ENCODE measurements around the gene ARMC3.

ARMC3 gene

GRCh38 chr10:23016636-23017035, 88.8 kb downstream of the ARMC3 start:
- Histone ChIP-seq H3K27me3 (no peaks in the 10 kb centered on the region), H3K4me1 (no peaks in the 10 kb centered on the region), H3K36me3 (no peaks in the 10 kb centered on the region), H3K9me3 (no peaks in the 10 kb centered on the region), H3K4me3 (ENCODE audit: low read depth, low read length) (no peak overlapping the region)
- TF ChIP-seq CTCF (IDR thresholded peaks at IDR 0.05; ENCODE audit: low read depth, low read length): no peak
- no peak for DNase-seq

DNA sequence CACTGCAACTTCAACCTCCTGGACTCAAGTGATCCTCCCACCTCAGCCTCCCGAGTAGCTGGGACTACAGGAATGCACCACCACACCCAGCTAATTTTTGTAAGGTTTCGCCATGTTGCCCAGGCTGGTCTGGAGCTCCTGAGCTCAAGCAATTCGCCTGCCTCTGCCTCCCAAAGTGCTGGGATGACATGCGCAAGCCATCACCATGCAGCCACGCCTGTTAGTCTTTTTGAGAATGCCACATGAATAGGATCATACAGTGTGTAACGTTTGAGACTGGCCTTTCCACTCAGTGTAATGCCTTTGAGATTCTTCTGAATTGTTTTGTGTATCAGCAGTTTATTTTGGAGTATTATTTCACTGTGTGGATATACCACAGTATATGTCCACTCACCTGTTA, 91.8 kb downstream of the ARMC3 start:
- Histone ChIP-seq H3K4me3 (ENCODE audit: low read depth, low read length) (no peak overlapping the region), H3K27me3 (no peaks in the 10 kb centered on the region), H3K36me3 (no peaks in the 10 kb centered on the region), H3K9me3 (no peaks in the 10 kb centered on the region), H3K4me1 (no peaks in the 10 kb centered on the region)
- no peak for TF ChIP-seq CTCF (IDR thresholded peaks at IDR 0.05; ENCODE audit: low read depth, low read length)
- no peak for DNase-seq

DNA sequence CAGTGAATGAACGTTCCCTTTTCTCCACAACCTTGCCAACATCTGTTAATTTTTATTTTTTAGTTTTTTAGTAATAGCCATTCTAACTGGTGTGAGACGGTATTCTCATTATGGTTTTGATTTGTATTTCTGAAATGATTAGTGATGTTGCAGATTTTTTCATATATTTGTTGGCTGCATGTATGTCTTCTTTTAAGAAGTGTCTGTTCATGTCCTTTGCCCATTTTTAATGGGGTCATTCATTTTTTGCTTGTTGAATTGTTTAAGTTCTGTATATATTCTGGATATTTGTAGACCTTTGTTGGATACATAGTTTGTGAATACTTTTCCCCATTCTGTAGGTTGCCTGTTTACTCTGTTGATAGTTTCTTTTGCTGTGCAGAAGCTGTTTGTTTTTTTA, 93.6 kb downstream of the ARMC3 start:
- no peak overlapping the region for H3K4me3 ChIP-seq (ENCODE audit: low read depth, low read length)
- no peaks in the 10 kb centered on the region for H3K36me3 ChIP-seq
- TF ChIP-seq CTCF (IDR thresholded peaks at IDR 0.05; ENCODE audit: low read depth, low read length): no peak
- no peaks in the 10 kb centered on the region for H3K4me1 ChIP-seq
- H3K9me3 ChIP-seq: no peaks in the 10 kb centered on the region
- peaks cover 6% of the 10 kb centered on the region for H3K27me3 ChIP-seq
- DNase-seq: no peak

GRCh38 chr10:23024002-23024401, 96.1 kb downstream of the ARMC3 start:
- H3K36me3 ChIP-seq: no peaks in the 10 kb centered on the region
- H3K9me3 ChIP-seq: no peaks in the 10 kb centered on the region
- H3K4me1 ChIP-seq: no peaks in the 10 kb centered on the region
- no peak overlapping the region for H3K4me3 ChIP-seq (ENCODE audit: low read depth, low read length)
- DNase-seq: no peak
- TF ChIP-seq CTCF (IDR thresholded peaks at IDR 0.05; ENCODE audit: low read depth, low read length): no peak
- peaks cover 22% of the 10 kb centered on the region for H3K27me3 ChIP-seq

DNA sequence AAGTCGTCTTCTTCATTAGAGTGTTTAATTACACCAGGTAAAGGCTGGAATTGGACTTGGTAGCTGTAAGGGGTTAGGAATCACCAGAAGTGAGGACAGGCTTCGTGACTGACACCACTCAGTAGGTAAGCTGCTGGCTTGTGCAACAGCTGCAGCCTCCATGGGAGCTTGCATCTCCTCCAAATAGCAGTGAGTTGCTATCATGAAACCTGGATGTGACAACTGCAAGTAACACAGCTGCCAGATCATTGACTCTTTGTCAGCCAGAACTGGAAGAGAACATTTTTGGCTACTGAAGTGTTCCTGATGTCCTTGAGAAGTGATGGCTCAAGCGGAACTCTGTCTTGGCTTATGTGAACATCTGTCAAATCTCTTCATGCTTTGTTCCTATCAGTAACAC, 103.5 kb downstream of the ARMC3 start:
- H3K4me1 ChIP-seq: no peaks in the 10 kb centered on the region
- TF ChIP-seq CTCF (IDR thresholded peaks at IDR 0.05; ENCODE audit: low read depth, low read length): no peak
- no peaks in the 10 kb centered on the region for H3K36me3 ChIP-seq
- no peaks in the 10 kb centered on the region for H3K9me3 ChIP-seq
- no peak for DNase-seq
- H3K27me3 ChIP-seq: peaks cover 24% of the 10 kb centered on the region
- H3K4me3 ChIP-seq (ENCODE audit: low read depth, low read length): no peak overlapping the region

DNA sequence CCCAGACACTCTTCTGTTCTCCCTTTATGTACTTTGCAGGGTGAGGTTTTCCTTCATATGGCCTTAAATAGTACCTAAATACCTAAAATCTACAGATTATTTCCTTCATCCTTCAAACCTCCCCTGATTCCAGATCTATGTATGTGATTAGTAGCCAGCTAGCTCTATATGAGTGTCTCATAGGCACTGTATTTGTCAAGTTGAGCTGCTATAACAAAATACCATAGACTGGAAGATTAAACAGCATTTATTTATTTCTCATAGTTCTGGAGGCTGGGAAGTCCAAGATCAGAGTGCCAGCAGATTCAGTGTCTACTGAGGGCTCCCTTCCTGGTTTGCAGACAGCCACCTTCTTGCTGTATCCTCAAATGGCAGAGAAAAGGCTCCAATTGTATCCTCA, 106.9 kb downstream of the ARMC3 start:
- no peak for TF ChIP-seq CTCF (IDR thresholded peaks at IDR 0.05; ENCODE audit: low read depth, low read length)
- Histone ChIP-seq H3K27me3 (peaks cover 7% of the 10 kb centered on the region; the same call in 1 of the 2 replicates), H3K9me3 (no peaks in the 10 kb centered on the region), H3K4me1 (no peaks in the 10 kb centered on the region), H3K36me3 (no peaks in the 10 kb centered on the region), H3K4me3 (ENCODE audit: low read depth, low read length) (no peak overlapping the region)
- DNase-seq: no peak

Data from BE2C (cell line).